PFSK-1 (cell line): Measurements from ENCODE around the gene RFC2.

Experiments used
- FOXP2 ChIP-seq: optimal IDR thresholded peaks from 2 replicates; pipeline ENCODE3; 2011; ENCODE audit warnings: borderline replicate concordance, control low read depth, inconsistent platforms; ENCODE audit not compliant: insufficient read depth; ENCODE audit errors: extremely low read length, extremely low read depth
- POLR2AphosphoS5 ChIP-seq: IDR thresholded peaks from 2 replicates; pipeline ENCODE4 v1.6.1; 2012; ENCODE audit warnings: low read depth, mild to moderate bottlenecking, control low read depth, low read length, moderate library complexity
- REST ChIP-seq, 2 experiments: IDR thresholded peaks; 2 replicates each; pipeline versions ENCODE4 v1.6.1 to v1.8.0; 2011 to 2012; ENCODE audit warnings: low read depth in 2 of 2, low read length in 2 of 2, control low read depth in 1 of 2, inconsistent platforms in 1 of 2, mild to moderate bottlenecking in 1 of 2, moderate library complexity in 1 of 2; ENCODE audit not compliant: insufficient read depth in 1 of 2
- SIN3A ChIP-seq: IDR thresholded peaks from 2 replicates; pipeline ENCODE4 v1.6.1; 2012; ENCODE audit warnings: mild to moderate bottlenecking, low read length, moderate library complexity, borderline replicate concordance; ENCODE audit not compliant: insufficient read depth
- TAF1 ChIP-seq: IDR thresholded peaks from 2 replicates; pipeline ENCODE4 v1.6.1; 2012; ENCODE audit warnings: low read length, control low read depth, borderline replicate concordance; ENCODE audit not compliant: insufficient read depth

RFC2 gene

DNA sequence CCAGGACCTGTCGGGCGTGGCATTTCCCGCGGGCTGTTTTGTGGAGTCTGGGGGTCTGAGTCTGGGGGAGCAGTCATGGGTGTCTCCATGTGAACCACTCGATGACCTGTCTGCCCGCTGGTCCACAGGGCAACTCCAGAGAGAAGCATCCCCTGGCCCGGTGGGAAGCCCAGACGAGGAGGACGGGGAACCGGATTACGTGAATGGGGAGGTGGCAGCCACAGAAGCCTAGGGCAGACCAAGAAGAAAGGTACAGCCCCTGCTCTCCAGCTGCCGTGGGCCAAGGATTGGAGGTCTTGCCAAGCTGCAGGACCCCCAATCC lies 29.7 kb downstream of the RFC2 start:
- TF ChIP-seq SIN3A = no peak
- no peak for TF ChIP-seq REST (IDR thresholded peaks at IDR 0.05; ENCODE audit: insufficient read depth in 1 of 2, low read depth in 2 of 2, low read length in 2 of 2)
- TF ChIP-seq POLR2AphosphoS5 = no peak
- no peak for TF ChIP-seq FOXP2
- TF ChIP-seq TAF1 = no peak

- TF ChIP-seq POLR2AphosphoS5 = no peak
- no peak for TF ChIP-seq SIN3A
- no peak for TF ChIP-seq REST (IDR thresholded peaks at IDR 0.05; ENCODE audit: insufficient read depth in 1 of 2, low read depth in 2 of 2, low read length in 2 of 2)
- TF ChIP-seq TAF1 = no peak
- TF ChIP-seq FOXP2 = no peak
Observed at GRCh38 chr7:74223711-74224510, 30.3 kb downstream of the RFC2 start.

GRCh38 chr7:74222851-74223710 lies 31.1 kb downstream of the RFC2 start:
- TF ChIP-seq FOXP2 = no peak
- no peak for TF ChIP-seq TAF1
- no peak for TF ChIP-seq REST (IDR thresholded peaks at IDR 0.05; ENCODE audit: insufficient read depth in 1 of 2, low read depth in 2 of 2, low read length in 2 of 2)
- TF ChIP-seq SIN3A = no peak
- no peak for TF ChIP-seq POLR2AphosphoS5

- TF ChIP-seq POLR2AphosphoS5 = no peak
- TF ChIP-seq FOXP2 = no peak
- TF ChIP-seq TAF1 = no peak
- no peak for TF ChIP-seq REST (IDR thresholded peaks at IDR 0.05; ENCODE audit: insufficient read depth in 1 of 2, low read depth in 2 of 2, low read length in 2 of 2)
- no peak for TF ChIP-seq SIN3A
Observed at GRCh38 chr7:74221713-74222112, 32.5 kb downstream of the RFC2 start.
